Measurements from ENCODE around the gene CRMP1.

CRMP1 gene

GRCh38 chr4:5776510-5776909 is 116.4 kb downstream of the CRMP1 start:
- no peak for TF ChIP-seq CTCF (IDR thresholded peaks at IDR 0.05; ENCODE audit: low read length, missing control alignments)
- no peak for DNase-seq (ENCODE audit: low read depth)
- no peak overlapping the region for H3K4me3 ChIP-seq (replicated peaks; ENCODE audit: low read depth, low read length)

DNA sequence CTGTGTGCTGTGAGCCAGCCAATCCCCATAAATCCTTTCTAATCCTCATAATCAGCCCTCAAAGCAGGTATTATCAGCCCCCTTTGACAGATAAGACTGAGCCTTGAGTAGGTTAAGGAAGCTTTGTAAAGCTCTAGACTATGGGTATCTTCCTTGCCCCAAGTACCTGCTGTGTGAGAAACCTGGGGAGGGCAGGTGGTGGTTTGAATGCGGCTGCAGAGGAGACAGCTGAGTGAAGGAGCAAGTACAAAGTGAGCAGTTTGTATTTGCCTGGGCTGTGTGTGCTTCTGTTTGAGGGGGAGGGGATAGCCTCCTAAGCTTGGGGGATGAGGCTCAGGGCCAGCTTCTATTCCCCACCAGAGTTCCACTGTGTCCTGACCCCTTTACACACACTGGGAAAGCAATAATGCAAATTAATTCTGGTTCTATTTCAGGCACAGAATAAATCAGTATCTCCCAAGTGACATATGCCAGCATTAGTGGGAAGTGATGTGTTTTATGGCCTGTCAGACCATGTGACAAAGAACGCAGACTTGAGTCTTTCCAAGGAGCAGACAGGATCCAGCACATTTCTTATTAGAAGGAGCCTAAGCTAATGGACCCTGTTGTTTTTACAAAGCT is 118.4 kb downstream of the CRMP1 start:
- H3K4me3 ChIP-seq (replicated peaks; ENCODE audit: low read depth, low read length): no peak overlapping the region
- TF ChIP-seq CTCF (IDR thresholded peaks at IDR 0.05; ENCODE audit: low read length, missing control alignments): no peak
- no peak for DNase-seq (ENCODE audit: low read depth)

DNA sequence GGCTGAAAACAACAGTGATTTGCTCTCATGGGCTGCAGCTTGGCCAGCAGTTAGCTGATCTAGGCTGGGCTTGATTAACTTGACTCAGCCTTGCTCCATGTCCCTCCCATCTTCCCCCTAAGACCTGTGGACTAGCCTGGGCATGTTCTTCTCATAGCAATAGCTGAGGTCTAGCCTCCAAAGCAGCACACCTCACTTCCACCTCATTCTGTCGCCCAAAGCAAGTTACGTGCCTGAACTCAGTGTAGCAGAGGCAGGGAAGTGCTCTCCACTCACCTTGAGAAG is 119.7 kb downstream of the CRMP1 start:
- peak; percentile 26 for DNase-seq (ENCODE audit: low read depth)
- no peak overlapping the region for H3K4me3 ChIP-seq (replicated peaks; ENCODE audit: low read depth, low read length)
- TF ChIP-seq CTCF (IDR thresholded peaks at IDR 0.05; ENCODE audit: low read length, missing control alignments): no peak

DNA sequence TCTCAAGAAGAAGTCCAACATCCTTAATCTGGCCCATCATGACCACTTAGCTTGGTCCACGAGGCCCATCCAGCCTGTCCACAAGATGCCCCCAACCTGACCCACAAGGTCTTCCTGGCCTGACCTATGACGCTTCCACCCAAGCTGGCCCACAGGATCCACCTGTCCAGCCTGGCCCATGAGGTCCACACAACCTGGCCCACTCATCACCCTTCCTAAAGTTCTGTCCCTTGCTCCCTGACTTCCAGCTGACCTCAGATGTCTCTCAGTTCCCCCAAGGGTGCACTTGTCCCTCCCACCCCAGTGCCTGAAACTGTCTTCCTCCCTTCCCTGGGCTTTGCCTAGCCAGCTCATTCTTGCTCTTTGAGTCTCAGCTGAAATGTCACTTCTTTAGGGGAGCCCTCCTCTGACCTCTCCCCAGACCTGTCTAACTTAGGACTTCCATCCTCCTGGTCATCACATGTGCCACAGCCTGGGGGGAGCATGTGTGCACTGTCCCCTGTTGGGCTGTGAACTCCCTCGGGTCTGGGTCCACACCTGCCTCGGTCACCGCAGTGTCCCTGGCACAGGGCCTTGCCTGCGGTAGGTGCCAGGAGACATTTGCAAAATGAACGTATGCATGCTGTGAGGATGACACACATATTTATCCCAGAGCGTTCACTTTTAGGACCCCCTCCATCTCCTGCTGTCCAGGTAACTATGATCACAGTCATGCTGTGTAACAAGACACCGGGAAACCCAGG is 120.2 kb downstream of the CRMP1 start:
- no peak for TF ChIP-seq CTCF (IDR thresholded peaks at IDR 0.05; ENCODE audit: low read length, missing control alignments)
- no peak for DNase-seq (ENCODE audit: low read depth)
- no peak overlapping the region for H3K4me3 ChIP-seq (replicated peaks; ENCODE audit: low read depth, low read length)

Measured in fibroblast of pulmonary artery (primary cell).